Body of pancreas (tissue), 4 donors: ENCODE measurements around the gene NSG1. TPM values are rescaled to one million over a fixed set of nuclear protein-coding genes. Genes with fewer than 3 reads are reported as not detected.

Experiments used
- ATAC-seq: fragments of 150-250 bp; one replicate; pipeline ENCODE4 v1.9.1; 2016
- DNase-seq, 4 donors: peaks; one replicate each; pipeline ENCODE4 v3.0.0-alpha.2; 2019
- H3K27ac ChIP-seq, 4 donors: fragments of 200-600 bp; sonication (generic); 1 replicate in 3 of 4; 2 replicates in 1 of 4; pipeline versions ENCODE4 v1.5.1 to v1.6.1; 2016 to 2019; ENCODE audit warnings: mild to moderate bottlenecking in 1 of 4, mixed read lengths in 1 of 4, moderate library complexity in 1 of 4
- H3K27me3 ChIP-seq, 2 donors: fragments of 200-600 bp; sonication (generic); one replicate each; pipeline ENCODE4 v1.6.0; 2016; ENCODE audit warnings: mild to moderate bottlenecking in 1 of 2
- H3K36me3 ChIP-seq, 2 donors: fragments of 200-600 bp; sonication (generic); replicated peaks in 1 of 2; 2 replicates each; pipeline ENCODE4 v1.5.1; 2016; ENCODE audit warnings: low read depth in 2 of 2; ENCODE audit not compliant: insufficient read depth in 1 of 2
- H3K4me1 ChIP-seq: fragments of 200-600 bp; sonication (generic); one replicate; pipeline ENCODE4 v1.6.0; 2016
- H3K4me3 ChIP-seq, 2 donors: fragments of 200-600 bp; sonication (generic); 1 replicate in 1 of 2; 2 replicates in 1 of 2; pipeline ENCODE4 v1.5.1; 2016 to 2019
- H3K9me3 ChIP-seq, 3 donors: fragments of 200-600 bp; sonication (generic); 1 replicate in 2 of 3; 2 replicates in 1 of 3; pipeline ENCODE4 v1.5.1; 2016
- CTCF ChIP-seq, 7 experiments: fragments of 450-650 bp in 4 of 7; fragments of 200-600 bp in 3 of 7; sonication (generic) in 3 of 7; IDR thresholded peaks; one replicate each; pipeline ENCODE4 v1.5.1; 2016 to 2019; ENCODE audit warnings: antibody characterized with exemption in 7 of 7
- POLR2A ChIP-seq, 3 donors: fragments of 450-650 bp; IDR thresholded peaks; one replicate each; pipeline ENCODE4 v1.6.1; 2016; ENCODE audit warnings: antibody characterized with exemption in 3 of 3, mild to moderate bottlenecking in 2 of 3
- WGBS, 2 donors: methylation state at CpG; one replicate each; pipeline ENCODE4 v1.1.5; 2017; 5-methylcytosine and 5-hydroxymethylcytosine counted together
- intact Hi-C: fragments of 100-400 bp; cut with DNase I; formaldehyde crosslinking; loops from one replicate; pipeline ENCODE4 v1.15.1; 2023
- total RNA-seq, 2 donors: library from RNA; depleted of rRNA; stranded (reverse); fragments of >200 nt; gene quantifications; one replicate each; pipeline ENCODE4 v1.1.0, GENCODE V29; 2016

NSG1 gene
- total RNA-seq, 2 donors from 2014 or later = 0.78 to 1.3 TPM

GRCh38 chr4:4422856-4423499 lies 36.1 kb downstream of the NSG1 start:
- Histone ChIP-seq H3K4me1 (no peaks in the 10 kb centered on the region), H3K4me3 (no peak overlapping the region), H3K9me3 (no peaks in the 10 kb centered on the region), H3K36me3 (peaks cover 0 to 37% of the 10 kb centered on the region in 2 donors), H3K27ac (no peak overlapping the region), H3K27me3 (no peaks in the 10 kb centered on the region)
- no peak for TF ChIP-seq CTCF (IDR thresholded peaks at IDR 0.05)
- TF ChIP-seq POLR2A (IDR thresholded peaks at IDR 0.05) = no peak
- intact Hi-C loops = no loop called here
- DNase-seq (no peak), ATAC-seq (no peak)
- WGBS, 2 donors = 78 to 81% methylated on average over 12 of the region's 12 CpGs

GRCh38 chr4:4423706-4424498 lies 37.0 kb downstream of the NSG1 start:
- H3K9me3 ChIP-seq = no peaks in the 10 kb centered on the region
- no peaks in the 10 kb centered on the region for H3K27me3 ChIP-seq
- no peaks in the 10 kb centered on the region for H3K4me1 ChIP-seq
- H3K4me3 ChIP-seq = no peak overlapping the region
- intact Hi-C loops = no loop called here
- ATAC-seq (no peak), DNase-seq (no peak)
- WGBS, 2 donors = 75 to 80% methylated on average over 8 to 9 of the region's 9 CpGs
- TF ChIP-seq CTCF (IDR thresholded peaks at IDR 0.05) (no peak), POLR2A (IDR thresholded peaks at IDR 0.05) (no peak)
- no peak overlapping the region for H3K27ac ChIP-seq
- peaks cover 0 to 36% of the 10 kb centered on the region in 2 donors for H3K36me3 ChIP-seq

GRCh38 chr4:4424499-4425115 lies 37.7 kb downstream of the NSG1 start:
- no peak for TF ChIP-seq CTCF (IDR thresholded peaks at IDR 0.05)
- TF ChIP-seq POLR2A (IDR thresholded peaks at IDR 0.05) = no peak
- H3K27me3 ChIP-seq = no peaks in the 10 kb centered on the region
- DNase-seq (no peak), ATAC-seq (no peak)
- H3K9me3 ChIP-seq = no peaks in the 10 kb centered on the region
- H3K4me3 ChIP-seq = no peak overlapping the region
- H3K36me3 ChIP-seq = peaks cover 0 to 29% of the 10 kb centered on the region in 2 donors
- intact Hi-C loops = no loop called here
- WGBS, 2 donors = 95 to 97% methylated on average over 8 of the region's 8 CpGs
- H3K27ac ChIP-seq = no peak overlapping the region
- H3K4me1 ChIP-seq = no peaks in the 10 kb centered on the region

- ATAC-seq = no peak
- H3K36me3 ChIP-seq = peaks cover 0 to 23% of the 10 kb centered on the region in 2 donors
These were observed 38.3 kb downstream of the NSG1 start for GRCh38 chr4:4425119-4425690.

More at GRCh38 chr4:4425119-4425690, 38.3 kb downstream of the NSG1 start:
- no peaks in the 10 kb centered on the region for H3K9me3 ChIP-seq
- H3K27me3 ChIP-seq = no peaks in the 10 kb centered on the region
- no peak for DNase-seq
- TF ChIP-seq CTCF (IDR thresholded peaks at IDR 0.05) = no peak
- no peak for TF ChIP-seq POLR2A (IDR thresholded peaks at IDR 0.05)
- H3K27ac ChIP-seq = no peak overlapping the region
- H3K4me3 ChIP-seq = no peak overlapping the region
- intact Hi-C loops = no loop called here
- H3K4me1 ChIP-seq = no peaks in the 10 kb centered on the region
- 90 to 91% methylated on average over 13 of the region's 13 CpGs for WGBS, 2 donors
